PC-3 (cell line): ENCODE data around the gene PTF1A. TPM values are rescaled to one million over a fixed set of nuclear protein-coding genes. Genes with fewer than 3 reads are reported as not detected.

Experiments
- ATAC-seq: fragments of 200-7000 bp; cut with Tn5 transposase; 2 replicates; pipeline ENCODE4 v1.9.1; 2020; ENCODE audit warnings: mild to moderate bottlenecking, moderate library complexity
- Bru-seq: library from RNA; stranded (reverse); fragments of 400-500 nt; gene quantifications from one replicate; lab custom pipeline; 2021; lab: Mats Ljungman, UMichigan
- BruChase-seq, 2 experiments: library from RNA; stranded (reverse); fragments of 400-500 nt; gene quantifications; one replicate each; lab custom pipeline; 2021; lab: Mats Ljungman, UMichigan
- BruUV-seq: library from RNA; stranded (reverse); fragments of 400-500 nt; replicated peaks from 2 replicates; lab custom pipeline; 2021; lab: Mats Ljungman, UMichigan
- CTCF ChIA-PET: fragments of 300-600 bp; sonication (Branson Sonifier 250); formaldehyde crosslinking; loops from one replicate; lab custom pipeline; 2022; ENCODE audit warnings: antibody characterized with exemption; lab: Charles Lee
- POLR2A ChIA-PET: fragments of 300-600 bp; sonication (Branson Sonifier 250); formaldehyde crosslinking; loops from one replicate; lab custom pipeline; 2022; ENCODE audit warnings: antibody characterized with exemption; ENCODE audit not compliant: unreplicated experiment; lab: Charles Lee
- DNase-seq: peaks from one replicate; pipeline ENCODE4 v3.0.0-alpha.2; 2015
- H2AFZ ChIP-seq: fragments of 300-600 bp; sonication (generic); 2 replicates; pipeline ENCODE4 v1.6.0; 2016; ENCODE audit warnings: antibody characterized with exemption, low read length
- H3F3A ChIP-seq: fragments of 300-600 bp; sonication (generic); one replicate; pipeline ENCODE4 v1.6.0; 2017; ENCODE audit warnings: antibody characterized with exemption, low read length, control low read depth, mild to moderate bottlenecking; ENCODE audit not compliant: unreplicated experiment
- H3K27ac ChIP-seq: fragments of 300-600 bp; sonication (generic); 2 replicates; pipeline ENCODE4 v1.5.1; 2016; ENCODE audit warnings: mild to moderate bottlenecking, low read length
- H3K27me3 ChIP-seq: fragments of 300-600 bp; sonication (generic); 2 replicates; pipeline ENCODE4 v1.6.1; 2016; ENCODE audit warnings: low read length, mixed read lengths
- H3K36me3 ChIP-seq: fragments of 300-600 bp; sonication (generic); 2 replicates; pipeline ENCODE4 v1.6.1; 2016; ENCODE audit warnings: low read depth, mixed run types, low read length, mixed read lengths
- H3K4me1 ChIP-seq: fragments of 300-600 bp; sonication (generic); 2 replicates; pipeline ENCODE4 v1.5.1; 2016; ENCODE audit warnings: low read length; ENCODE audit not compliant: insufficient read depth
- H3K4me2 ChIP-seq: fragments of 300-600 bp; sonication (generic); 2 replicates; pipeline ENCODE4 v1.6.0; 2016; ENCODE audit warnings: low read length
- H3K4me3 ChIP-seq: fragments of 300-600 bp; sonication (generic); 2 replicates; pipeline ENCODE4 v1.5.1; 2016; ENCODE audit warnings: mild to moderate bottlenecking, low read length, mixed read lengths
- H3K79me2 ChIP-seq: fragments of 300-600 bp; sonication (generic); 2 replicates; pipeline ENCODE4 v1.6.1; 2017; ENCODE audit warnings: low read length, mixed read lengths
- H3K9ac ChIP-seq: fragments of 300-600 bp; sonication (generic); 2 replicates; pipeline ENCODE4 v1.6.0; 2016; ENCODE audit warnings: mild to moderate bottlenecking, low read length
- H3K9me2 ChIP-seq: fragments of 300-600 bp; sonication (generic); replicated peaks from 2 replicates; pipeline ENCODE4 v1.6.1; 2016; ENCODE audit warnings: mixed run types, low read length, mixed read lengths
- H3K9me3 ChIP-seq: fragments of 300-600 bp; sonication (generic); 2 replicates; pipeline ENCODE4 v1.6.1; 2016; ENCODE audit warnings: low read length, mixed read lengths
- H4K20me1 ChIP-seq: fragments of 300-600 bp; sonication (generic); 2 replicates; pipeline ENCODE4 v1.6.1; 2016; ENCODE audit warnings: low read length, mixed read lengths
- CTCF ChIP-seq: fragments of 300-600 bp; sonication (generic); conservative IDR thresholded peaks from 2 replicates; pipeline ENCODE4 v1.5.1; 2017; ENCODE audit warnings: antibody characterized with exemption, low read depth, mild to moderate bottlenecking, low read length
- EZH2 ChIP-seq: fragments of 300-600 bp; sonication (generic); IDR thresholded peaks from one replicate; pipeline ENCODE4 v1.6.1; 2017; ENCODE audit warnings: antibody characterized with exemption, mild to moderate bottlenecking, low read length; ENCODE audit not compliant: unreplicated experiment
- EZH2phosphoT487 ChIP-seq: fragments of 300-600 bp; sonication (generic); IDR thresholded peaks from 2 replicates; pipeline ENCODE4 v1.6.1; 2018; ENCODE audit warnings: mild to moderate bottlenecking, antibody characterized with exemption, low read length, borderline replicate concordance
- intact Hi-C: fragments of 100-400 bp; cut with micrococcal nuclease; formaldehyde crosslinking; loops from 2 replicates; pipeline ENCODE4 v1.9.0; 2023
- long read RNA-seq: library from polyadenylated mRNA; unstranded; transcript quantifications from one replicate; pipeline ENCODE4 v2.0.0, GENCODE V29; 2021; ENCODE audit not compliant: unreplicated experiment
- total RNA-seq: library from RNA; depleted of rRNA; stranded (reverse); fragments of >200 nt; gene quantifications from 2 replicates; pipeline ENCODE4 v1.2.3, GENCODE V29; 2014; rRNA removed

The PTF1A gene
- total RNA-seq (not detected in 2 replicates), Bru-seq, nascent RNA (not detected), BruChase-seq, experiment 1, labeled RNA remaining after a 6-hour chase (not detected), BruChase-seq, experiment 2, labeled RNA remaining after a 2-hour chase (not detected)
- long read RNA-seq: 0 reads

GRCh38 chr10:23191764-23192711 is at the start of gene PTF1A:
PTF1A (plus strand) TSS chr10:23192312; CDS start chr10:23192531, 219 bp downstream.
- no peak within 1 kb of the TSS for H3K4me2 ChIP-seq
- H3K9me2 ChIP-seq: no peaks in the 10 kb centered on the region
- ChIA-PET POLR2A (no interaction called here), CTCF (no interaction called here)
- intact Hi-C loops: no loop called here
- H3K36me3 ChIP-seq: no peaks in the 10 kb centered on the region
- H3K9ac ChIP-seq: no peak within 1 kb of the TSS
- ATAC-seq (no peak), DNase-seq (no peak)
- no peak within 1 kb of the TSS for H2AFZ ChIP-seq
- no peaks in the 10 kb centered on the region for H3K4me1 ChIP-seq
- H3F3A ChIP-seq: no peaks in the 10 kb centered on the region
- TF ChIP-seq EZH2phosphoT487 (no peak), EZH2 (no peak), CTCF (no peak)
- H3K9me3 ChIP-seq: no peaks in the 10 kb centered on the region
- H4K20me1 ChIP-seq: no peaks in the 10 kb centered on the region
- H3K27ac ChIP-seq: no peak within 1 kb of the TSS
- no peak within 1 kb of the TSS for H3K4me3 ChIP-seq
- BruUV-seq: no TSS peak
- no peaks in the 10 kb centered on the region for H3K79me2 ChIP-seq
- peaks cover 13% of the 10 kb centered on the region for H3K27me3 ChIP-seq

GRCh38 chr10:23146258-23146657 is 45.9 kb upstream of the PTF1A start:
- H4K20me1 ChIP-seq: no peaks in the 10 kb centered on the region
- no peaks in the 10 kb centered on the region for H3K9me3 ChIP-seq
- no peaks in the 10 kb centered on the region for H3F3A ChIP-seq
- ATAC-seq: no peak
- CTCF ChIA-PET: interaction anchor here (0.5 kb wide), 1 partner anchor 137 kb away, joined by 7 read pairs; no protein-coding TSS in a partner anchor
- no peaks in the 10 kb centered on the region for H3K79me2 ChIP-seq
- no peaks in the 10 kb centered on the region for H3K36me3 ChIP-seq
- no peaks in the 10 kb centered on the region for H3K9me2 ChIP-seq
- no peak overlapping the region for H2AFZ ChIP-seq
- H3K27ac ChIP-seq: no peak overlapping the region
- H3K27me3 ChIP-seq: no peaks in the 10 kb centered on the region
- no TSS peak for BruUV-seq
- H3K4me1 ChIP-seq: no peaks in the 10 kb centered on the region
- POLR2A ChIA-PET: no interaction called here
- TF ChIP-seq CTCF (no peak), EZH2 (no peak), EZH2phosphoT487 (no peak)
- H3K9ac ChIP-seq: no peak overlapping the region
- intact Hi-C loops: no loop called here
- no peak overlapping the region for H3K4me3 ChIP-seq
- no peak for DNase-seq
- H3K4me2 ChIP-seq: no peak overlapping the region
